B cell (primary cell): Measurements from ENCODE around the gene TRRAP.

Experiments
- EZH2 ChIP-seq: IDR thresholded peaks from 2 replicates; pipeline ENCODE4 v1.6.1; 2012; ENCODE audit warnings: borderline replicate concordance, low read depth, mild to moderate bottlenecking, moderate library complexity, low read length; ENCODE audit not compliant: insufficient read depth, poor library complexity, severe bottlenecking
- TF ChIP-seq, protein P1 (sequence below): fragments of 200-600 bp; IDR thresholded peaks from one replicate; pipeline ENCODE4 v1.8.0; 2022; ENCODE audit warnings: antibody characterized with exemption, mild to moderate bottlenecking

DNA sequence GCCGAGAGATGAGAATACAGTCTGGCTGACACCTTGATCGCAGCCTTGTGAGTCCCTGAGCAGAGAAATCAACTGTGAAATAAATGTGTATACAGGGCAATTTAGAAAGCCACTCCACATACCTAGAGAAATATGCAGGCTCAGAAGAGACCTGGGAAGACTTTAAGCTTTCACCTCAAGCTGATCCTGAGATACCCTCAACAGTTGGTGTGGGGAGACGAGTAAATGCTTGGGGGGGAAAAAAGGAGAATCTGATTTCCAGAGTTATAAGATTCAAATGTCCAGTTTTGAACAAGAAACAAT, 142.0 kb downstream of the TRRAP start:
- TF ChIP-seq, protein P1, sequence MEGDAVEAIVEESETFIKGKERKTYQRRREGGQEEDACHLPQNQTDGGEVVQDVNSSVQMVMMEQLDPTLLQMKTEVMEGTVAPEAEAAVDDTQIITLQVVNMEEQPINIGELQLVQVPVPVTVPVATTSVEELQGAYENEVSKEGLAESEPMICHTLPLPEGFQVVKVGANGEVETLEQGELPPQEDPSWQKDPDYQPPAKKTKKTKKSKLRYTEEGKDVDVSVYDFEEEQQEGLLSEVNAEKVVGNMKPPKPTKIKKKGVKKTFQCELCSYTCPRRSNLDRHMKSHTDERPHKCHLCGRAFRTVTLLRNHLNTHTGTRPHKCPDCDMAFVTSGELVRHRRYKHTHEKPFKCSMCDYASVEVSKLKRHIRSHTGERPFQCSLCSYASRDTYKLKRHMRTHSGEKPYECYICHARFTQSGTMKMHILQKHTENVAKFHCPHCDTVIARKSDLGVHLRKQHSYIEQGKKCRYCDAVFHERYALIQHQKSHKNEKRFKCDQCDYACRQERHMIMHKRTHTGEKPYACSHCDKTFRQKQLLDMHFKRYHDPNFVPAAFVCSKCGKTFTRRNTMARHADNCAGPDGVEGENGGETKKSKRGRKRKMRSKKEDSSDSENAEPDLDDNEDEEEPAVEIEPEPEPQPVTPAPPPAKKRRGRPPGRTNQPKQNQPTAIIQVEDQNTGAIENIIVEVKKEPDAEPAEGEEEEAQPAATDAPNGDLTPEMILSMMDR, result no peak
- TF ChIP-seq EZH2, result no peak
